Measurements from ENCODE around the gene PLXNA2.

PLXNA2 gene

DNA sequence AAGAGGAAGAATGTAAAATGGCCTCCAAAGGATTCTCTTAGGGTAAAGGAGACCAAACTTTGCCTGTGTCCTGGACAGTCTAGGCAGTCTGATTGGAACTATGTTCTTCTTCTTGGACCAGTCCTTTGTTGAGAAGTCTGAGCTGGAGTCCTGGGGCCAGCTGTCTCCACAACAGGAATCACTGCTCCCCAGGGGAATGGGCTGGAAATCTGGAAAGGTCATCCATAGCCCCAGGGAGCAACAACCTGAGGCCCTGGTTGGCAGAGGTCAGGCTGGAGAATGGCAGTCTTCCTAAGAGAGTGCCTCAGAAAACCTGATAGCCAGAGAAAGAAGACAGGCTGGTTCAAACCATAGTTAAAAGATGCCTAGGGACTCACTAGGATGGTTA is 68.7 kb downstream of the PLXNA2 start:
- DNase-seq, result no peak

DNA sequence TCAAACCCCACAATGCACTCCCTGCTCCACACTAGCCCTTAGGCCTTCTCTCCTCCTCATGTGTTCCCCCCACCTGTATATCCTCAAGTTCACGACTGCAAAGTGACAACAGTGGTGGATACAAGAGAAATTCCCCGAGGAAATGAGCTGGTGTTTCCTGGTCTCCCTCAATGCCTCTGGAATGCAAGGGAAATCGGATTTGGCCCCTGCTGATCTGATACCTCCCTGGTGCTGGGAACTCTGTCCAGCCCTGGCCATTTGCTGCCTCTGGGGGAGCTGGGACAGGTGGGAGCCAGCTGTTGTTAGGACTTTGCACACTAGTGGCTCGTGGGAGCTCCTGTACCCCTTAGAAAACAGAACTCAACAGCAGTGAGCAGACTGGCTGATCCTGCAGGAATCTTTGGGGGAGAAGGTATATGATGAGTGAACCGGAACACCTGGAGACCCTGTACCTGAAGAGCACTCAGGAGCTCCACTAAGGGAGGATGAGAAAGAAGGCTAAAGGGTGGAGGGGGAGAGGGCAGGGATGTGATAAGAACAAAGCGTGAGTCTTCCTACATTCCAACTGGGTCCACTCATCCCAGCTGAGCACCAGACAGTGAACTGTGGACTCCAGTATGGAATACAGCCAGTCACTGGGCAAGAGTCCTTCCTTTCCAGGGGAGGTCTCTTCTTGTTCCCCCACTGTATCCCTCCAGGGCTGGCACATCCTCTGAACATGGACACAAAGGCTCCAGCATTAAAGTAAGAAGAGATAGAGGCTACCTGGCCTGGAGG is 69.3 kb downstream of the PLXNA2 start:
- no peak for DNase-seq

DNA sequence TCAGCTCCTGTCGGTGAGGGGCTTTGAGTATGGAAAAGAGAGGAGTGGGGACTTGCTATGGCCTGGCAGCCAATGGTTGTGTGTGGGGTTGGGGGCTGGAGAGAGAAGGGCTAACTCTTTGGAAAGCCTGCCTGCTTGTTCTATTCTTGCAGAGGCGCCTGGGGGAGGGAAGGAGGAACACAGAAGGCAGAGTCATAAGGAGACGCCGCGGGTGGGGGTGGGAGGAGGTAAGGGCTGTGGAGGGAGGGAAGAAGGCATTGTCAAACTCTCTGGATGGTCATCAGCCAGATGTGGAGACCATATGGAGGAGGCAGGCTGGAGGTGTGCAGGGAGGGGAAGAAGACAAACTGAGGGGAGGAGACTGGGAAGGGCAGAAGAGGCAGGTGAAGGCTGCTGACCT is 70.0 kb downstream of the PLXNA2 start:
- no peak for DNase-seq

DNA sequence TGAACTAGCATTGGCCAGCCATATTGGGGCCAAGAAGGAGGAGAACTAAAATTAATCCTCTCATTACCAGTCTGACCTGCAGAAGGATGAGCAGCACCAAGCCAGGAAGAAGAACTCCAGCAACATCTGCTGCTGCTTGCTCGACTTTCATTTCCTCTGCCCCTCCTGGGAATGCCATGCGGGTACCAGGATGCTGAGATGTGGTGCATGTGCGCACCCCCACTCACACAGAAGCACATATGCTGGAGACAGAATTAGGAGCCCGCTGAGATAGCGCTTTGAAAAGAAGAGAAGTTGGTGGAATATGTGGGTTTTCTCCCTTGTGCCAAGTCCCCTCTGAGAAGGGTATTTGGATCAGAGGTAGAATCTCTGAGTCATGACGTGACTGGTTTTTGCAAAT is 70.4 kb downstream of the PLXNA2 start:
- DNase-seq, result no peak

DNA sequence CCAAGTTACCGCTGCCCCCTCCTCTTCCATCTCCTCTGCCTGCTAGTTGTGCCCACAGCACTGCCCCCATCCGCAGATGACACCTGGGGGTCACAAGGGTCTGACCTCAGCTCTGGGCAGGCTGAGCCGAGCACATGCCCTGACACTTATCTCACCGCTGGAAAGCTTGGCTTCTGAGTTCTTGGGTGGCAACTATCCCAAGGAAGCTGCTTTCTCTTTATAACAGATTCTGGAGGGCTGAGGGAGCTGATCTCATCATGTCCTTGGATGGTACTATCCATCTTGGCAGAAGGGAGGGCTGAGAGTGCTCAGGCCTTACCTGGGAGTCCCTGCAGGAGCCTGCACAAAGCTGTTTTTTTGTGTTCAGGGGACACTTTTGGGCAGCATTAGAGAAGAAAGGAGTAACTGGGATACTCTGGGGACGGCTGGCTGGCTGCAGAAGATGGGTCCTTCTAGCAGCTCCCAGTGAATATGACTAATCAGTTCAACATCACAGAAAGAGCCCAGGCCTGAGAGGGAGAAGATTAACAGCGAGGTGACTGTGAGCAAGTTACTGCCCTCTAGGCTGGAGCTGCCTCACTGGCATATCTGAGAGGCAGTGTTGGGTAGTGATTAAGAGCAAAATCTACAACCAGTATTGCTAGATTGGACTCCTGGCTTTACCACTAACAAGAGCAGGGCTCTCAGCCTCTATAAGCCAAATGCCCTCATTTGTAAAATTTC is 71.6 kb downstream of the PLXNA2 start:
- DNase-seq, result no peak

DNA sequence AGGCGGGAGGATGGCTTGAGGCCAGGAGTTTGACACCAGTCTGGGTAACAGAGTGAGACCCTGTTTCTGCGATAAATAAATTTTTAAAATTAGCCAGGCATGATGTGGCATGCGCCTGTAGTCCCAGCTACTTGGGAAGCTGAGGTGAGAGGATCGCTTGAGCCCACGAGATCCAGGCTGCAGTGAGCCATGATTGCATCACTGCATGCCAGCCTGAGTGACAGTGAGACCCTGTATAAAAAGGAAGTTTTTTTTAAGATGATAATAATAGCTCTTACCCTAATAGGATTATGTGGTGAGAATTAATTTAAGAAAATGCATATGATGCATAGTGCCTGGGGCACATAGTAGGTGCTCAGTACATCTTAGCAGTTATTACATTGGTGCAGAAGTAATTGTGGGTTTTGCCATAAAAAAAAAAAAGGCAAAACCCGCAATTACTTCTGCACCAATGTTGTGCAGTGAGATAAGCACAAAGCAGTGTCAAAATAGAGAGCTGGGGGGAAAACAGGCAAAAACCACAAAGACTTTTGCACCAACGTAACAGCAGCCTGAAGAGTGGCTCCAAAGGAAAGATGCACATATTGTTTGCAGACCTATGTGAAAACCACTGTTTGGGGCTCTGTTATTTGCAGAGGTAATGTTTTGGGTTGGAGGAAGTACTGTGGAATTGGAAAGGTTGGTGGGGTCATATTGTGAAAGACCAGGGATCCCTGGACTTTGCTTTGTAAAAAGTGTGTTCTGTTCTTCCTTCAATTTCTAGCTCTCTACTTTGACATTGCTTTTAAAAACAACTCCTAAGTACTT is 72.4 kb downstream of the PLXNA2 start:
- no peak for DNase-seq

DNA sequence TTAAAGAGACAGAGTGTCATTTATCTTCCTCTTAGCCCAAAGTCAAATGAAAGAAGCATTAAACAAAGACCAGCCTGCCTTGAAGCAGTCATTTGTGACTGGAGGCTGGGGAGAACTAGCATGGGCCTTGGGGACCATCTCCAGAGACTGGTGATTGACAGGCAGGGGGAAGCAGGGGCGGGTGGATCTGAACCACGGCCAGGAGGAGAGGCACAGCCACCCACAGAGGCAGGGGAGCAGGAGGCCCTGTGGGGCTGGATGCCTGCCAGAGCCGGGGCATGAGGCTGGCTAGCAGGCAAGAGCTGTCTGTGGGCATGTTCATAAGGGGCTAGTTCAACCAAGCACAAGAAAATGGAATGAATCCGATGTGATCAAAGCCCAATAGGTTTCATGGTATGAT is 73.9 kb downstream of the PLXNA2 start:
- DNase-seq, result peak in 1 of 2 experiments; percentile 2

DNA sequence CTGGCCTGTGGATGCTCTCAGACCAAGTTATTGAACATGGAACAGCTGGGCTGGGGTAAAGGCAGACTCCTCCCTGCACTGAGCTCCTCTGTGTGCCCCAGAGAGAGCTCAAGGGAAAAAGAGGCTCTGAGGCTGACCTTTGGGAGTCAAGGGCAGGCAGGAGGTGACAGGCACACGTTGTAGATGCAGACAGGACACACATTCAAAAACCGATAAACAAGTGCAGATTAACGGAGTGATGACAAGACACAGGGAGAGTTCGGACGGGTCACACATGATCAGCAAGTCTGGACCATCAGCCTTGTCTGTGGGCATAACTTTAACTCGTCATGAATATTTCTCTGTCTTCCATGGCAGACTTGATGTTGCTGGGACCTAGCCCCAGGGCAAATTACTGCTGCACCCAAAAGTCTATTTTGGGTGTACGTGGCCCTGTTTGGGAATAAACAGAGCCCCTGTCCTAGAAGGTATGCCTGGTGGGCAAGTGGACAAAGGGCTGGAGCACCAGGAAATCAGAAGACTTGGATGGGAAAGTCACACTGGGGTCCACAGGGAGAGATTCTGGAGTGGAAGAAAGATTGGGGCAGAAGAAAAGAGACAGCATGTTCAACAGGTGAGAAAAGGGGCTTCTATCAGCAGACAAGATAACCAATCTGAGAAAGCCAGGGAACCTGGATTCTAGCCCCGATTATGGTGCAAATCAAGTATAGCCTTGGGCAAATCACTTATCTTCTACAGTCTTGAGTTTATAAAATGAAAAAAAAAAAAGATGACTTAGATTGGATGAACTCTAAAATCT is 74.9 kb downstream of the PLXNA2 start:
- no peak for DNase-seq

DNA sequence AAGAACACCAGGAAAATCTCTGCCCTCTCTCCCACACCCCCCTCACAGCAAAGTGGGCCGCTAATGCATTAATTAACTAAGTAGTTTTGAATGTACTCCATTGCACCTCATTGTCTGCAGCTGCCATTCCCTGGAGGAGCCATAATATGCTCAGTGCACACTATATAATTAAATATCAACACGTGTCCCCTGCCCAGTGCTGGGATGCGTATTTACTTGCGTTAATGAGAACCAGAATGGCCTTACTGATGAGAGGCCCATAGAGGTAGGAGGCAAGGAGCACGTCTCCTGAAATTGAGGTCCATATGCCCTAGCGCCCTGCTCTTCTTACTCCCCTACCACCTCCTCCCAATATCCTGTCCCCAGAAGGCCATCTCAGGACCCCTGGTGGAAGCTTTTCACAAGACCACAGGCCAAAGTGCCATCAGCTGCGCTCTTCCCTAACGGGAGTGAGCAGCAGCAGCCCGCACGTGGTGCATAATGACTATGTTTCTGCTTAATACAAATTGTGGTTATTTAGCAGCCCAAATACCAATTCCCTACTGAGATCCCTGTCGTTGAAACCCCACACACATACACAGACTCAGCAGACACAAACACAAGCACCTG is 76.8 kb downstream of the PLXNA2 start:
- DNase-seq, result no peak

DNA sequence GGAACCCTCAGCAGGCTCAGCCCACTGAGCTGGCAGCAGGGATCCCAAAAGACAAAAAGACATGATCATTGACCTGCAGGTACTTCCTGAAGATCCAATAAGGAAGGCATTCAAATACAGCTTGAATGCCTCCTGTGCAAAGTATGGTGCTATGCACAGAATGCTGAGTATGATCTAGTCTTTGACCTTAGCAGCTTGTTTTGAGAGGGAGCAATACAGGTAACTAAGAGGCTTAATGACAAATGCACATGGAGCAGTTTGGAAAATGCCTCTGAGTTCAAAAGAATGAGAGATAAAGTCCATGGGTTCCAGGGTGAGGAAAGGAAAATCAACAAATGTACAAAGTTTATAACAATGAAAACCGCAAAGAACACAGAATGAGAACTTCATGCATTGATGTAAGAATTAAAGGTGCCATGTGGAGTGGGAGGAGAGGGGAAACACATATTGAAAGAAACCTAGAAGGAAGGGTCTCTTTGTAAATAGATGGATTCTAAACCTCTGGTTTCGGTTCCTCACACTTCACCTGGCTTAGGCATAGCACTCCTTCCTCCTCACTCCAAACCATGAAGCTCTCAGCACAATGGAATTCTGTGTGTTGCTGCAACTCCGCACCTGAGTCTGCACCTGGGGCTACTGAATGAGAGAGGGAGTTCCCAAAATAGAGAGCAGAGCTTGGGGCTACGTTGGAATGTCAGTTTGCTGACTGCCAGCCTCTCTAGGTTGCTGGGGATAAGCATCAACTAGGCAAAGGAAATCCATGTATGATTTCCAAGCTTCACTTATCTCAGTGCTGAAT is 77.6 kb downstream of the PLXNA2 start:
- DNase-seq, result no peak

DNA sequence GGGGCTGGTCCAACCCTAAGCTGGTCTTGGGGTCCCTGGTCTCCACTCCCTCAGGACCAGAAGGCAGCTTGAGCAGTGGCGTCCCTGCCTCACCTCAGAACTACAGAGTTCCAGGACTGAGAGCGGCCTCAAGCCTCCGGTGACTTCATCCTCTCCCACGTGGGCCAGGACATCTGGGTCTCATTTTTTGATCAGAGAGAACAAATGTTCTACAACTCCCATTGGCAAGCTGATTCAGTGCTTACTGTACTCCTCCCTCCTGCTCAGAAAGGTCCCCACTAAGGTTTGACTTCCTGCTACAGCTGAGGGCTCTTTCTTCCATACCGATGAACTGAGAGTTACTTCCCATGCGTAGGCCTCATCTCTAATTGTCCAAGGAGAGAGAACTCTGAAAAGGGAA is 78.5 kb downstream of the PLXNA2 start:
- DNase-seq, result no peak

DNA sequence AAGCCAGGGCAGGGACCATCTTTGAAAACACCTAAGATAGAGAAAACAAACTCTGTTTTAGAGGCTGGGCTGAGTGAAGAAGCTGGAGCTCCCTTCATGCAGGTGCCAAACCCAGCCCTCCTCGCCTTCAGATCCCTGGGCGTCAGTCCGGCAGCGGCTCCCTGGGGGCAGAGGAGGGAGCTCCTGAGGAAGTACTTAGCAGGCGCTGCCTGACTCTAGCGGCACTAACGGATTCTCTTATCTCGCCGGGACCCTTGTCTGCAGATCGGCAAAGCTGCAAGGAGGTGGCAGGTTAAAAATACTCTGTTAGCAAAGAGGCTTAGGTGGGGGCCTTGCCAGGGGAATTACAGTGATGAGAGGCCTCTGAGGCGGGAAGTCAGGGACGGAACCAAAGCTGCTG is 79.6 kb downstream of the PLXNA2 start:
- DNase-seq, result peak in 1 of 2 experiments; percentile 1

DNA sequence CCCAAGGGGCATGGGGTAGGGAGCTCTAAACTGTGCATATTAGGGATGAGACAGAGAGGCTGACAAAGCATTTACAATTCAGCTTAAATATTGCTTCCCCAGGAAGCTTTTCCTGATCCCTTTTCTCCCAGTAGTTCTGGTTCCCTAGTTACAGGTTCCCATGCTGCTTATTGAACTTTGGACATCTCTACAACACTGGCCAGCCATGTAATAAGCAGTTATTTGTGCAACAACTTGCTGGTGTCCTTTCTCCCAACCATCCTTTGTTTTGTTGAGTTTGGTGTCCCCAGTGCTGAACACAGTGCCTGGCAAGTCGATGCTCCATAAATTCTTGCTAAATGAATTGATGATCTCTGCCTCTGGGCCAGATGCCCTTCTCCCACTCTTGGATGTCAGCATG is 80.6 kb downstream of the PLXNA2 start:
- DNase-seq, result no peak

DNA sequence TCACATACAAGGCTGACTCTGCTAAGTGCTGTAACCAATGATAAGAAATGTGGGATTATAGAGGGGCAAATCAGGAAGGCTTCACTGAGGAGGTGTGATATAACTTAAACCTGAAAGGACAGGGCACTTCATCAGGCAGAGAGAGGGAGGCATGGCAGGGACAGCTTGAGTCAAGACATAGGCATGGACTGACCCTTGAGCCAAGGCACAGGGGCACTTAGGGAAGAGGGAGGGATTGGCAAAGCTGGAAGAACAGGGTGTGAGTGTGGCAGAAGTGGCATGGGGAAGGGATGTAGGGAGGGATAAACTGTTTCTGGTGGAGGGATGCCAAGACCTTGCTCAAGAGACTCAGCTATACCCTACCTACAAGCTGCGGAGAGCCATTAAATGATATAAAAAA is 81.3 kb downstream of the PLXNA2 start:
- no peak for DNase-seq

DNA sequence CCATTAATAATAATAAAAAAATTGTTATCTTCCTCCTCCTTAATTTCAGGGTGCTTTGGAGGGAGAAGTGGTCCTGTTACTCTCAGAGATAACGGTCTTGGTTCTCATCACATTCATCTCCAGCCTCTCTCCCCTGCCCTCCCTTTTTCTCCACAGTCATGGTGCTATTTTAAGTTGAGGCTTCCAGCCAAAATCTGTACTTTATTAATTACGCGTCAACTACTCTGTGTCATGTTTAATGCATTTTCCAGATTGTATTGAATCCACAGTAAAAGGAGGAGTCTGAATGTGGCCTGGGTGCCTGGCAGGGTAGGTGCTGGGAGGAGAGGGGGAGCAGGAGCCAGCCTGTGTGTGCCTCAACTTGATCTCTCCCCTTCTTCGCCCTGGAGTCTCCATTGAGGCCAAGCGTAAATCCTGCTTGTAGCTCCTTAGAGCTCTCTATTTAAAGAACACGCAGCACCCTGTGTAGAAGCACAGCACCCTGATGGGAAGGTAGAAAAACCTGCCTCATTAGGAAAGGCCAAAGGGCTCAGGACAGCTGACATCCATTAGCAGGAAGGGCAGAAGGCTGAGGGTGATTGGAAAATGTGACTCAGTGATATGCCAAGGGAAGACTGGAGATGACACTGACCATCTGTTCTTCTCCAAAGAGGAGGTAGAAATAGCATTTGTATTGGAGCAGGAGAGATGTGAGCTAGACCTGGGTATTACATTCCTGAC is 82.4 kb downstream of the PLXNA2 start:
- DNase-seq, result no peak

DNA sequence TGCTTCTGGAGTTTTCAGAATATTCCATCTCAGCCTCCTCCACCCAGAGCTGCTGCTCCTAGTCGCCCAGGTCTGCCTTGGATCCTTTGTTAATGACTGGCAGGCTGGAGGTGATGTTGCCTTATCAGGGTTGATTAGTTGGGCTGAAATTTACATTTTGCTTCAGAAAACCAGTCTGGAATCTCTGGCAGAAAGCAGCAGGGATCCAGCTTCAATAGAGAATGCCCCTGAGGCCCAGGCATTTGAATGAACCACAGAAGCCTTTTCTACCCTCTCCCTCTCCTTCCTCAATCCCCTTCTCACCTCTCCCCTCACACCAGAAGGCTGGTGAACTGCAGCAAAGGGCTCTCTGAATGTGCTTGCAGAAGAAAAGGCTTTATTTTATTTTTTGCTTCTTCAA is 83.2 kb downstream of the PLXNA2 start:
- no peak for DNase-seq

DNA sequence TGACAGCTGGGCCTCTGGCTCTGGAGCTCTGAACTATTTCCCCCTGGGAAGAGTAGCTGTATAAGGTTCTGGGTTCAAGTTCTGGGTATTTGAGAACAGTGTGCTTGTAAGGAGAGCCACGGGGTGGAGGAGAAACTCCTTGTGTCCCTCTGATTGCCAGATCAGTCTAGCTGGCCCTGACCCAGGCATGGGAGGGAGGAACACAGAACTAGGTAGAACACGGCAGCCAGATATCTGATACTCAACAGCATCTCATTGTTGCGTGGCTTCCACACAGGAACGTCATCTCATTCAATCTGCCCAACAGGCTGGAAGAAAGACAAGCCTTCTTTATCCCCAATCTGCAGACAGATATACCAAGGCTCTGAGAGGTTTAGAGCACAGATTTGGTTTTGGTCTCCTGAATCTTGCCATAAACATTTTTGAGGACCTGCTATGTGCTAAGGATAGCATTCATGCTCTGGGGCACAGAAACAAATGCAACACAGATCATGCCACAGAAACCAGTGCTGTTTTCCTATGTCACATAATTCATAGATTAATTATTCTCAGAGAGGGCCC is 83.8 kb downstream of the PLXNA2 start:
- no peak for DNase-seq

DNA sequence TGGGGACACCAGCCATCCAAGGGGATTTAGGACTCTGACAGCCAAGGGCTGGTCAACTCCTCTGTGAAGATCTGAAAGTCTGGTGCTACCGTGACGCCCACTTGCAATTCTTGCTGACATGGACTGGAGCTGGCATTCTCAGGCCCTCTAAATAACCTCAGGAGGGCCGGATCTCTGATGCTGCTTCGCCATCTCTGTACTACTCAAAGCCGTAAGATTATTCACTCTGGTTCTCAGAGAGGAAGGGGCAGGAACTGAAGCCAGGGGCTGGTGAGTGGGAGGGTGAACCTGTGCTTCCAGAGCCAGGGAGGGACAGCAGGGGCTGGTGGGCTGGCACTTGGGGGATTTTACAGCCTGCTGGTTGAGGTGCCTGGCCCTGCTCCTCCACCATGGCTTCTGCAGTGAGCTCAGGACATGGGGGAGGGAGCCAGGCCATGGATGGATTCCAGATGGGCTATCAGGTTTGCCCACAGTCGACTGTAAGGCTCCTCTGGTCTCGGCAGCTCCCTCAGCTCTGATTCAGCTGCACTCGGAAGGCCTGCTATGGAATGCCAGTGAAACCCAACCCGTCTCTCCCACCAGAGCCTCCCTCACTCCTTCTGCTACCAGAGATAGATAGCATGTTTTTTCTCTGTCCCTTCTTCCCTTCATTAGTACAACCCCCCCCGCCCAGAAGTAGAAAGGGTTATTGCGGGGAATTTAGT is 84.5 kb downstream of the PLXNA2 start:
- DNase-seq, result no peak

DNA sequence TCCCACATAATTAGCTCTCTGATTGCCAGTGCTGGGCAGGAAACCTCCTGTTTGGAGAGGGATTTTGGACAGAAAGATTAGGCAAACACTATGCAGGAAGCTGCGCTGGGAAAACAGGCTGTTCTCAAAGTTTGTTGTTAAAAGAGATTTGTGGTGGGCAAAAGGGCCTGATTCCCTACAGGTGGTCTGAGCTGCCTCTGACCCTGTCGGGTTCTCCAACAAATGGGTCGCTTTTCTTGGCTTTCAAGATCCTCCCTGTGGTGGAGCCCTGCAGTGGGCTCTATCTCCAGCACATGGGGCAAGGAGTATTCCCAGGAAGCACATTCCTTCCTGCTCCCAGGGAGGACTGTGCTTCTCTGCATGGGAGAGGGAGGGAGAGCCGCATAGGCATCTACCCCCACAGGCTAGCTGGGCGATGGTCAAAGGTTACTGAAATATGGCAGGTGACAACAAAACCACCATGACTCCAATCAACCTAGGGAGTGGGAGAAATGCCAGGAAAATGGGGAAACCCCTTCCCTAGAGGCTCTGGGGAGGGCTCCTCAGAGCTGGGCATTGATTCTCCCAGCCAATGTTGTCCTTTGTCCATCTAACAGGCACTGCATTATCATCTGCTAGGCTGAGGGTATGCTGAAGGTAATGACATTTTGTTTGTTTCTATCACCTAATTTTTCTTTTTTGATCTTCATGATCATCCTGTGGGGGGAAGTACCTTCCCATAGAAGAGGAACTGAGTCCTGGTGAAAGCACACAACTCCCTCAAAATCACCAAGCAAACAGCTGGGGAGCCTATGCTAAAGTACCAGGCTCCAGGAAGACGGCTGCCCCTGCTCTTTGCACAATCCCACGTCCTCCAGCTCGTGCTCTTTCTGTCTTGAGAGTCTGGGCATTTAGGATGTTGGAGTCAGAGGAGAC is 85.3 kb downstream of the PLXNA2 start:
- DNase-seq, result no peak

Measured in Kasumi-1 (cell line).